SKM-1 (cell line): Measurements from ENCODE around the gene MRPS35.

Experiments used
- DNase-seq: peaks from one replicate; lab custom pipeline; 2025; ENCODE audit not compliant: unreplicated experiment; lab: John Stamatoyannopoulos, UW

The MRPS35 gene

GRCh38 chr12:27805238-27805637 lies 94.6 kb downstream of the MRPS35 start:
- no peak for DNase-seq
